Ascending aorta (tissue), 2 donors: ENCODE measurements around the gene KIF1A. TPM values are rescaled to one million over a fixed set of nuclear protein-coding genes. Genes with fewer than 3 reads are reported as not detected.

Experiments used
- DNase-seq, 2 donors: peaks; one replicate each; pipeline ENCODE4 v3.0.0-alpha.2; 2019; ENCODE audit warnings: low spot score in 2 of 2
- H3K27ac ChIP-seq, 2 donors: fragments of 200-600 bp; sonication (generic); one replicate each; pipeline ENCODE4 v1.5.1; 2016 to 2017; ENCODE audit warnings: mild to moderate bottlenecking in 1 of 2
- H3K27me3 ChIP-seq: fragments of 200-600 bp; sonication (generic); one replicate; pipeline ENCODE4 v1.5.1; 2017
- H3K36me3 ChIP-seq, 2 donors: fragments of 200-600 bp; sonication (generic); one replicate each; pipeline ENCODE4 v1.5.1; 2016
- H3K4me1 ChIP-seq, 2 donors: fragments of 200-600 bp; sonication (generic); one replicate each; pipeline ENCODE4 v1.5.1; 2016 to 2017; ENCODE audit warnings: mild to moderate bottlenecking in 1 of 2
- H3K4me3 ChIP-seq, 2 donors: fragments of 200-600 bp; sonication (generic); one replicate each; pipeline ENCODE4 v1.5.1; 2016 to 2017; ENCODE audit warnings: mild to moderate bottlenecking in 1 of 2
- H3K9me3 ChIP-seq, 2 donors: fragments of 200-600 bp; sonication (generic); one replicate each; pipeline ENCODE4 v1.5.1; 2016
- CTCF ChIP-seq, 3 experiments: fragments of 200-600 bp in 2 of 3; fragments of 450-650 bp in 1 of 3; sonication (generic) in 2 of 3; IDR thresholded peaks; one replicate each; pipeline ENCODE4 v1.5.1; 2016 to 2019; ENCODE audit warnings: antibody characterized with exemption in 3 of 3, mild to moderate bottlenecking in 1 of 3, moderate library complexity in 1 of 3
- intact Hi-C: fragments of 100-400 bp; cut with DNase I; formaldehyde crosslinking; loops from one replicate; pipeline ENCODE4 v1.15.1; 2023
- total RNA-seq: library from RNA; depleted of rRNA; stranded (reverse); fragments of >200 nt; gene quantifications from one replicate; pipeline ENCODE4 v1.1.0, GENCODE V29; 2016

Gene KIF1A
- total RNA-seq, 1 donor from 2014 or later = 0.11 TPM

DNA sequence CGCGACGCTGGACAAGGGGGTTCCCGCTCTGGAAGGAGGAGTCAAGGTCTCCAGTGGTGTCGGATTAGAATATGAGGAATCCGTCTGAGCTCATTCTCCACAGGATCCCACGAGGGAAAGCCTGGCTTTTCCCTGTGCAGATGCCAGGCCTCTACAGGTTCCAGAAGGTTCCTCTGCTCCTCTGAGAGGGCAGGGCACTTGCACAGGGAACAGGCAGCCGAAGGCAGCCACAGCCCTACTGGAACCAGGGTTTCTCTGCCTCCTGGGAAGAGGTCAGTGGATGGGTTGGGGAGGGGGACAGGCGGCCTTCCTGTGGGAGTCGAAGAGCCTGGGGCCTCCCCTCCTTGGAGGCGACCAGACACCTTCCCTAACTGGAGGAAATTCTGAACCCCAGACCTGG is 130.0 kb downstream of the KIF1A start:
- Histone ChIP-seq H3K27ac (no peak overlapping the region), H3K36me3 (no peaks in the 10 kb centered on the region), H3K9me3 (no peaks in the 10 kb centered on the region), H3K27me3 (no peaks in the 10 kb centered on the region), H3K4me1 (no peaks in the 10 kb centered on the region), H3K4me3 (no peak overlapping the region)
- TF ChIP-seq CTCF (IDR thresholded peaks at IDR 0.05) = no peak
- no peak for DNase-seq
- intact Hi-C loops = no loop called here

DNA sequence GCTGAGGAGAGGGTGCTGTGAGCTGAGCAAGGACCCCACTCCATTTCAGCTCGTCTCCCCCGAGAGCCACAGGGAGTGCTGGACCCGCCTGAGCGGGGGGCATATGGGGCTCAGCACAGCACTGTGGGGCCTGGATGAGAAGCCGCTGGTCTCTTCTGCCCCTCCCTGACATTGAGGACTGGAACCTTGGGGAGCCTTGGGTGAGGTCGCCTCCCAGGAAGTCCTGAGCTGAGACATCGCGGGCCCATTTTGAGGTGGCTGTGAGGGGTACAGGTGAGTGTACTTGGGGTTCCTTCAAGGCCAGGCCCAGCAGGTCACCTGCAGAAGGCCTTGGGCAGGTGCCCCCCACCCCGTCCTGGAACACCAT is 131.5 kb downstream of the KIF1A start:
- no peak overlapping the region for H3K4me3 ChIP-seq
- H3K27ac ChIP-seq = no peak overlapping the region
- TF ChIP-seq CTCF (IDR thresholded peaks at IDR 0.05) = no peak
- H3K36me3 ChIP-seq = no peaks in the 10 kb centered on the region
- no peak for DNase-seq
- intact Hi-C loops = no loop called here
- no peaks in the 10 kb centered on the region for H3K9me3 ChIP-seq
- H3K27me3 ChIP-seq = no peaks in the 10 kb centered on the region
- no peaks in the 10 kb centered on the region for H3K4me1 ChIP-seq

- intact Hi-C loops = no loop called here
- H3K4me1 ChIP-seq = no peaks in the 10 kb centered on the region
- no peaks in the 10 kb centered on the region for H3K36me3 ChIP-seq
- no peak for DNase-seq
- H3K9me3 ChIP-seq = no peaks in the 10 kb centered on the region
- TF ChIP-seq CTCF (IDR thresholded peaks at IDR 0.05) = no peak
- no peak overlapping the region for H3K27ac ChIP-seq
- no peak overlapping the region for H3K4me3 ChIP-seq
- H3K27me3 ChIP-seq = no peaks in the 10 kb centered on the region
Observed at GRCh38 chr2:240687741-240688552, 132.1 kb downstream of the KIF1A start.

GRCh38 chr2:240687045-240687740 is 132.8 kb downstream of the KIF1A start:
- no peaks in the 10 kb centered on the region for H3K36me3 ChIP-seq

DNA sequence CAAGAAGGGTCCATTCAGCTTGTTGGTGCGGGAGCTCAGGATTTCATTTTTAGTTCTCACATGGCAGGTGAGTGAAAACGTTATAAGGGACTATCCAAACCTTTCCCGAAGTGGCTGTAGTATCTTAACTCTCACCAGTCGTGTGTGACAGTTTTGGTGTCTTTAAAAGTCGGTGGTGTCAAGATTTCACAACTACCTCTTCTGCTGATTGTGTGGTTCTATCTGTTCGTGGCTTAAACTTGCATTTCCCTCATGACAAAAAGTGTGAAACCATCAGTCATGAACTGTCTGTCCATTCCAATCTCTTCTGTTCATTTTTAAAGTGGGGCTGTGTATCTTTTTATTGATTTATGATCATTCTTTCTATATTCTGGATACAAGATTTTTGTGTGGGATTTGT is 133.6 kb downstream of the KIF1A start:
- no peak for TF ChIP-seq CTCF (IDR thresholded peaks at IDR 0.05)
- H3K4me1 ChIP-seq = no peaks in the 10 kb centered on the region
- no peak overlapping the region for H3K4me3 ChIP-seq
- no peaks in the 10 kb centered on the region for H3K36me3 ChIP-seq
- H3K27ac ChIP-seq = no peak overlapping the region
- no peaks in the 10 kb centered on the region for H3K27me3 ChIP-seq
- intact Hi-C loops = no loop called here
- no peak for DNase-seq
- H3K9me3 ChIP-seq = no peaks in the 10 kb centered on the region

More at GRCh38 chr2:240687045-240687740, 132.8 kb downstream of the KIF1A start:
- Histone ChIP-seq H3K27me3 (no peaks in the 10 kb centered on the region), H3K27ac (no peak overlapping the region), H3K9me3 (no peaks in the 10 kb centered on the region), H3K4me3 (no peak overlapping the region), H3K4me1 (no peaks in the 10 kb centered on the region)
- TF ChIP-seq CTCF (IDR thresholded peaks at IDR 0.05) = no peak
- DNase-seq = no peak
- intact Hi-C loops = no loop called here
